Activated CD8-positive, alpha-beta memory T cell treated with anti-CD3 and anti-CD28 coated beads, Interleukin-2, amount 50 U/mL, for 1 hour (primary cell): ENCODE data around the gene HEBP1.

Experiments used
- DNase-seq: peaks from one replicate; pipeline ENCODE4 v3.0.0-alpha.2; 2020; ENCODE audit errors: extremely low read depth

HEBP1 gene

DNA sequence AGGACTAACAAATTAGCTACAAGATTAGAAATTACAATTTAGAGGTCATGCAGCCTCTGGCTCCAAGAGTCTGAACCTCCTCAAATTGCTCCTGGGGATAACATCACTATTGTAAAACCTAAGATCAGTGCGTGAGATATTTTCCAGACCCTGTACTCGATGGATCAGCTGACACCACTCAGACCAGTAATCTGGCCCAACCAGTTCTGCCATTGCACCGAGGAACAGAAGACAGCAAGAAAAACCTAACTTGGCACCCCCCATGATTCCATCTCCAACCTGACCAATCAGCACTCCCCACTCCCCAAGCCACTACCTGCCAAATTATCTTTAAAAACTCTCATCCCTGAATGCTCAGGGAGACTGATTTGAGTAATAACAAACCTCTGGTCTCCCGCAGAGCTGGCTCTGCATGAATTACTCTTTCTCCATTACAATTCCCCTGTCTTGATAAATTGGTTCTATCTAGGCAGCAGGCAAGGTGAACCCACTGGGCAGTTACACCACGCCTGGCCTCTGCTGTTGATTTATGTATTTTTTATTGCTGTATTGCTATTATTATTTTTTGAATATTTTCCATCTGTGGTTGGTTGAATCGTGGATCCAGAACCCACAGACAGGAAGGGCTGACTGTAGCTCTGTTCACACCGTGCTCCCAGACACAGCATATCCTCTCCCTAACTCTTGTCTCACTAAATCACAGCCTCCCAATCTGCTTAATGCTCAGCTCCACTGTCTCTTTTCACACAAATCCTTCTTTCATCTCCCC lies 9.2 kb downstream of the HEBP1 start:
- DNase-seq: no peak

DNA sequence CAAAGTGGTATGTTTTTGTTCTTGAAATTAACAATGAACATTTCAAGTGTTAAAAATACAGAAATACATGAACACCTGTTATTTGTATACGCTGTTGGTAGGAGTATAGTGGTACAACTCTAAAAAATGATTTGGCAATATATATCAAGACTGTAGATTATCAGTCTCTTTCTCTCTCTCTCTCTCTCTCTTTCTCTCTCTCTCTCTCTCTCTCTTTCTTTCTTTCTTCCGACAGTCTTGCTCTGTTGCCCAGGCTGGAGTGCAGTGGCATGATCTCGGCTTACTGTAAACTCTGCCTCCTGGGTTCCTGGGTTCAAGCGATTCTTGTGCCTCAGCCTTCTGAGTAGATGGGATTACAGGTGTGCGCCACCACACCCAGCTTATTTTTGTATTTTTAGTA lies 12.6 kb downstream of the HEBP1 start:
- no peak for DNase-seq

DNA sequence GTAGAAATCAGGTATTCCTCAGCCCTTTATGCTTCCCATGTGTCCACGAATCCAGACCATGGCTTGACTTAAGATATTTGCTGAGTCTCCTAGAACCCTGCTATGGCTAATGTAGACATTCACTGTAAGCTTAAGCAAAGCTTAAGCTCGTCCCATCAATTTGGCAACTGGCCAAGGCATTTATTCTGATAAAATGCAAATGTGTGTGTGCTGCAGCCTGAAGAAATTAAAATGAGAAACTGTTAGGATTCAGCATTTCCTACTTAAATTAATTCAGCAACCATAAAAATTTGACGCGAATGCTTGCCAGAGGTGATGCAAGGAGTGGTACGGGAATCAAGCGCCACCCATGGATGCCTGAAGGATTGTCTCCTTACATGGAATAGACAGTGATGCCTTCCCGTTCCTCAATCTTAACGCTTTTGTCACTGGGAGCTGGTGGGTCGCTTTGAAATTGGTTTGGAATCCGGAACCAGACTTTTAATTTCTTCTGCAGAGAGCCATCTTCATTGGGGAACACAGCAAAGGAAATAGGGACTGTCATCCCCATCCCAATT lies 13.2 kb downstream of the HEBP1 start:
- no peak for DNase-seq

DNA sequence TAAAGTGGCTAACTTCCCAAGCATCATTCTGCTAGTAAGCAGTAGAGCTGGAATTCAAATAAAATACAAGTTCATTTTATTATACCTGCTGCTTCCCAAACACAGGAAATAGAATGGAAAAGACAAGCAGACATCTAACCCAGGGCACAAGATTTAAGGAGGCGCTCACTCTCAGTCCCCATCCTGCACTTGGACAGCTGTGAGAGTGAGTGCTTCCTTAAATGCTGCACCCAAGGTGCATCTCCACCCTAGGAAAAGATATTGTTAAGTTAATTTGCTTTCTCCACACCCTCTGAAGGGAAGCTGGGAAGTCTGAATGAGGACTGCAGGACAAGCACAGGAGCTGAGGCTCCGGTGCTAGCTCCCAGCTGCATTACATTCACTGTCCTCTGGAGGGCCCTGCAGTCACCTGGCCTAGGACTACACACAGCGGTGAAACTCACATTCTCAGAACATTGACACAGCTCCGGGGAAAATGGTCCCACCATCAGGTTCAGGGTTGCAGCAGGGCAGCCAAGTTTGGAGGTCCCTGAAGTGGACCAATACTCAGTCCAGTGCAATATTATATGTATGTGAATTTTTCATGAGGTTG lies 14.2 kb downstream of the HEBP1 start:
- no peak for DNase-seq

DNA sequence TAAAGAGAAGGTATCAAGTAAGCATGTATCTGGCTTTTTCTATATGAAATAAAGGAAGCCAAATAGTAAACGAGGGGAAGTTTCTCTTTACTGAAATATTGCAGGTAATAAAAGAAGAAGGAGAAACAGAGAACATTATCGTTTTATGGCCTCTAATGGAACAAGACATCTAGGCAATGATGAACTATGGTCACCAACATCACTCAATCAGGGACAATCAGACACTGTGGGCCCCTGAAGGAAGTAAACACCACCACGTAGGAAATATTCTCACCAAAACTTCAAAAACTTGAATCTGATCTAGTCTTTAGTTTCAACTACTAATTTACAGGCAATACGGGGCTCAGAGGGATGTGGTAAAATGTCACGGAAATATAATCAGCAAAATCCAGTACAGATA lies 15.9 kb downstream of the HEBP1 start:
- DNase-seq: no peak

DNA sequence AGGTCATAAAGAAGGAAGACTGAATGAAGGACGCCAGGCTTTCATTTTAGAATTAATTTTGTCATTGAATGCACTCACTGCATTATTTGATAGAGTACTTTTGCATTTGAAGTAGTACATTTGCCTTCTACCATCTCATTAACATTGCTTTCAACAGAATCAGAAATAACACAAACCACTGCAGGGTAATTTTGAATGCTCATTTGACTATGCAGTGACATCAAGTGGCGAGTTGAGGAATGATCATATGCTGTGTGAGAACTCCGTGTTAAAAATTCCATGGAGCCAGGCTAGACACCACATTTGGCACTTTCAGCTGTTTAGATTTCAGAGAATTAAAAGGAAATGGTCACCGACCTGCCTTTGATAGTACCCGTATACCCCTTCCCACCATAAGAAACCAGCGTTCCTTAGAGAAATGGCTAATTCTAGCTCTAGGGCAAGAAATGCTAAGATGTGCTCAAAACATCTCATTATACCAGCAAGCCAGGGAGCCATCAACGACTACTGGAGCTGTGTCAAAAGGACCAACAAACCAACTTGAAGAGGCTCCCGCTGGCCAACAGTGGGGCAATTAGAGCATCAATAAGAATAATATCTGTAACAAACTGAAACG lies 16.5 kb downstream of the HEBP1 start:
- DNase-seq: no peak

DNA sequence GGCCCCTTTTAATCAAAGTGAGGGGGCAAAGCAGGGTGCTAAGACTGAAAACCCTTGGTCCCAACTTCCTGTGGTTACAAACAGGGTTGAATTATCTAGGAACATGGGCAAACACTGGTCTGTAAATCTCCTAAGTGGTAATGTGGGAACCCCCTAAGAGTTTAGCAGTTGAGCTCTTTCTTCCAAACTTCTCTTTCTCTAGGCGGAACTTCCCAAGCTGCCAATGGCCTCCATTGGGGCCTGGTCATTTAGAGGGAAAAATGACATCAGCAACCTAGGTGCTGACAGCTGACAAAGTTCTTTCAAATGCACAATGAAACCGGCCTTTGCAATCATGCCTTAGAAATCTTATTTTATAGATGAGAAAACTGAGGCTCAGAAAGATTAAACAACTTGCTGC lies 17.7 kb downstream of the HEBP1 start:
- DNase-seq: no peak

DNA sequence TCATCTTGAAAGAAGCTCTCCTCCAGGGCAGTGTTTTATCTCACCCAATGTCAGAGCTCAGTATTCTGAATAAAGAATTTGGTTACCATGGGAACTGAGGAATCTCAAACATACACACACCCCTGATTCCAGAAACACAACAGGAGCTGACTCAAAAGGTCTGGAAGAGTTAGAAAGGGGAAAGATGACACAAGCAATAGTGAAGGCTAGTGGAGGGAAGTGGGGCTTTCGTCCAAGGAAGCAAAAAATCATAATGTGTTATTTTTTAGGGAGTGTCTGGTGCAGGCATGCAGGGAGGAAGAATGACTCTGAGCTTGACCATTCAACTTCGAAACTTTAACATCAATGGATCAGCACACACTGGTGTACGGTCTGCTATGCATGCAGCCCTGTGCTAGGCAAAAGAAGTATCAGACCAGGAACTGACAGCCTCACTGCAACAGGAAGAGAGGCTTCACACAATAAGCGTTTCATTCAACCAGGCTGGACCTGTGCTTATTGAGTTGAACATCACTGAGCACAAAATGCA lies 20.3 kb downstream of the HEBP1 start:
- DNase-seq: no peak

DNA sequence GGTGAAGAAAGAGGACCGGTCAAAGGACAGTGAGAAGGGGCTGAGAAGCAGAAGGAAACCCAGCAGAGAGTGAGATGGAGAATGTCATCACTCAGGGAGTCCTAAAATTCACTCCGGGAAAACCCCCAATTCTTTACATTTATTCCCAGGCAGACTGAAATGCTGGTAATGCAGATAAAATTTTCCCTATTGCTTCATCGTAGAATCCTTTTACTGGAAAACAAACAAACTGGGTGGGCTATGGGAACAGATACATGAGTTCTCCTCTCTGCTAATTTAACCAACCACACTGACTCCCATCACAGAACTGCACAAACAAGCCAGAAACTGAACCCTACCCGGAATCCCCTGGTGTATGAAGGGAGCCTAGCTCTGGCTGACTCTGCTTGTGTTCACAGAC lies 20.9 kb downstream of the HEBP1 start:
- no peak for DNase-seq

DNA sequence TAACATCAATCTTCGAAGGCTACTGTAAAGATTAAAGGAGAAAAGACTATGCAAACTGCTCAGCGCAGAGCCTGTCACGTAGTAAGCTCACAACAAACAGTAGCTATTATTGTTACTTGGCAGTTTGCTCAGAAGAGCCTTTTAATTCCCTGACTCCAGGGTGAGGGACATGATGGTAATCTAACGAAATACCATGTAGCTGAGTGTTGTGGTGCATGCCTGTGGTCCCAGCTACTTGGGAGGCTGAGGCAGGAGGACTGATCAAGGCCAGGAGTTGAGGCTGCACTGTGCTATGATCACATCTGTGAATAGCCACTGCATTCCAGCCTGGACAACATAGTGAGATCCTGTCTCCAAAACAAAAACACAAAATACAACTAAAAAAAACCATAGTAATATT lies 22.8 kb downstream of the HEBP1 start:
- DNase-seq: no peak

DNA sequence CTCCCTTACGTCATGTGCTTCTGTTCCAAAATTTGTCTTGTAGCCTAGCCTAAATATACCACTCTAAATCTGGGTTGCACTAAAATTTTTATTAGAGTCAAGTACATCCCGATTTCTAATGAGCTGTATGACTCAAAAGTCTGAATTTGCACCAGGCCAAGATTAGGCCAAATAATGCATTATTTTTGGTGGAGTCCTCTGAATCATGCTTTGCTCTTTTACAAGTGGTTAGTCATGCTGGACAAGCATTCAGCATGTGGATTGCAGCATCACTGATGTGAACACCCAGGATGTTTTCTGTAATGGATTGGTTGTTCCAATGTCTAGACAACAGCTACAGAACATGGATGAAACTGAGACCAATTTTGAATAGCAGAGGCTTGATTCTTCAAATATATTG lies 23.7 kb downstream of the HEBP1 start:
- no peak for DNase-seq

DNA sequence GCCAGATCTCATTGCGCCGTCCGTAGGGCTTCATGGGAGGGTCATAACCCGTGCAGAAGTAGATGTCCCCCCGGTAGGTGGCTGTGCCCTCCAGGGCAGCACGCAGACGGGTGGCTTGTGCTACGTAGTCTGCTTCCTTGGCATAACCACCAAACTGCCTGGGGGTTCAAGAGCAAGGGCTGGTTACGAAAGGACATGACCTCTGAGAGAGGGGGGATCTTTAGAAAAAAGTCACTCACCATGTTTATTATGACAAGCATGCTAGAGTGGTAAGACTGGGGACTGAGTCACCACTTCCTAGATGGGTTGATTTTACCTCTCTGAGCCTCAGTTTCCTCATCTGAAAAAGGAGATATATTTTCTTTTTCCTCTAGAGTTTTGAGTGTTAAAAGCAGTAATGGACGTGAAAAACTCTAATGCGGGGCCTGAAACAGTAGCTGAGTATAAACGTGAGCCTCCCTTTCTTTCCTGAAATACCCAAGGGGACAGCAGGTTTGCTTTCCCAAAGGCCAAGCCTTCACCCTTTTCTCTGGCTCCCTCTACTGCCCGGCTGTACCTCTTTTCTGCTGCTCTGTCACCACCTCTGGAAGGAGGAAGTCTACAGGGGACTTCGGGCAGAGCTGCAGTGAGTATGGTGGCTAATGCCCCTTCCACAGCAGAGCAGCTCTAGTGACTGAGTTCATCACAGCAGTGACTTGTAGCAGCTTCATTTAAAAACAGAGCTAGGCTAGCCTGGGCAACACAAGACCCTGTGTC lies 24.6 kb downstream of the HEBP1 start:
- no peak for DNase-seq

DNA sequence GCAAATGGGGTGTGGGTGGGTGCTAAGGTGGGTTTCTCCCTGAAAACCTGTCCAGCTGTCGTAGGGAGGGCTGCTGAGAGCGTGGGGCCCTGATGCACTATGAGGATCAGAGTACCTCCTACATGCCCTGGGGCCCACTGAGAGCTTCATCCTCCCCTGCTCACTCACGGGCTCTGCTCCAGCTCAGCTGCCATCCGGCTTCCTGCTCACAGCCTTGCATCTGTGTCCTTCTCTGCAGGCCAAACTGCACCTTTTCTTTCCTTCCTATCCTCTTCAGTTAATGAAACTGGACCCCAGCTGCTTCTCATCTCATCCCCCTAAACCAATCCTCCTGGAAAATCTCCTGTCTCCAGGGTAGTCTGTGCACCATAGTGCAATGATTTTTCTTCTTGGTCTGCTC lies 25.9 kb downstream of the HEBP1 start:
- no peak for DNase-seq

DNA sequence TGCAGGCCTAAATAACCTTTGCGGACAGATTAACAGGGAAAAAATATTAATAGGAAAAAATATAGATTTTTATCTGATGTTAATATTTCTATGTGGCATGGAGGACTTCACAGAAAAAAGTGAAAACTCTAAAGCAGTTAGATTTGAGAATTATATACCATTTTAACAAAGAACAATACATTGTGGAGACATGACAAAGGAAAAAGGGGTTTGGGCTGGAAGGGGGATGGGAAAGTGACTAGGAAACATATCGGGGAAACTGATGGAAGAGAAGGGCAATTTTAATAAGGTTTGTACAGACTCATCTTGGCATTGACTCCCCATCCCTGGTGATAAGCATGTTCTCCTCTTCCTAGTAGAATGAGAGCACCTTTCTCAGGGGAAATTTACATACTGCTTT lies 27.0 kb downstream of the HEBP1 start:
- no peak for DNase-seq

DNA sequence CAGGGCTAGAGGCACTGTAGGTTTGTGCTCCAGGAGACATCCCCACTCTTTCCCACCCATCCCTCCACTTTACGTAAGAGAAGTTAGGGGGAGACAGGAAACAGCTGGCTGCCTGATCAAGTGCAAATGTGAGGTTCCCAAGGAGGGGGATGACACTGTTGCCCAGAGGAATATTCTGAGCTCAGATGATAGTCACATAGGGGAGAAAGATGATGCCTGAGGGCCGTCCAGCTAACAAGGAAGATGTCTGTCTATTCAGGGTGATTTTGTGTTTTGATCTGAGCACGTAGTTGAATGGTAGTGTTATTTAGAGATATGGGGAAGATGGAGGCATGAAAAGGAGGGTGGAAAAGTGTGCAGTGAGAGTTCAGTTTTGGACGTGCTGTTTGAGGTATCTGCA lies 34.2 kb downstream of the HEBP1 start:
- DNase-seq: no peak

DNA sequence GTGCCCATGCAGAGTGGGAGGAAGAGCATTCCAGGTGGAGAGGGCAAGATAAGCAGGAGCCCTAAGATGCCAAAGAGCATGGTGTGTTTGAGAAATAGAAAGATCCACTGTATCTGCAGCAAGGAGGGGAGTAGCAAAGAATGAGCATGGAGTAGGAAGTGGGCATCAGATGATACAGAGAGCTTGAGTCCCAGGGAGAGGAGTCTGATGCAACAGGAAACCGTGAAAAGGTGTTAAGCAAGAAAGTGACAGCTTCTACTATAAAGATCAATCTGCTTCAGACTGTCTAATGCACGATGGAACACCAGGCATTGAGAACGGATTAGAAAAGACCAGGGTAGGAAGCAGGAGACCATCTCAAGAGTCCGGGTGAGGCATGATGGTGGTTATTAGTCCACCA lies 35.8 kb downstream of the HEBP1 start:
- no peak for DNase-seq

DNA sequence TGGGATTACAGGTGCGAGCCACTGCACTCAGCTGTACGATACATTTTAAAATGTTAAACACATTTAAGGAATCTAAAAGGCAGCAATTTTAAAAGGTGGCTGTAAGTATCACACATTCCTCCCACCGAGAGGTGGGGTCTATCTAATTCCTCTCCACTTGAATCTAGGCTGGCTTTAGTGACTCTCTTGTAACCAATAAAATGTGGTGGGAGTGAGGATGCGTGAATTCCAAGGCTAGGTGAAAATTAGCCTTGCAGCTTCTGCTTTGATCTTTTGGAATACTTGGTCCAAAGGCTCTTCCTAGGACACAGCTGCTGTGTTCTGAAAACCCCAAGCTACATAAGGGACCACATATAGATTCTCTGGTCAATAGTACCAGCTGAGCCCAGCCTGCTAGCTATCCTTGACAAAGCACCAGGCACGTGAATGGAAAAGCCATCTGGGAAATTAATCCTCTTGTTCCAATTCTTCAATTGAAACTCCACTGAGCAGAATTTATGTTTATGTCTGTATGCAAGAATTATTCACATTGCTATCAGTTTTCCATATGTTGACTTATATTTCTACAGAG lies 39.3 kb downstream of the HEBP1 start:
- DNase-seq: no peak

DNA sequence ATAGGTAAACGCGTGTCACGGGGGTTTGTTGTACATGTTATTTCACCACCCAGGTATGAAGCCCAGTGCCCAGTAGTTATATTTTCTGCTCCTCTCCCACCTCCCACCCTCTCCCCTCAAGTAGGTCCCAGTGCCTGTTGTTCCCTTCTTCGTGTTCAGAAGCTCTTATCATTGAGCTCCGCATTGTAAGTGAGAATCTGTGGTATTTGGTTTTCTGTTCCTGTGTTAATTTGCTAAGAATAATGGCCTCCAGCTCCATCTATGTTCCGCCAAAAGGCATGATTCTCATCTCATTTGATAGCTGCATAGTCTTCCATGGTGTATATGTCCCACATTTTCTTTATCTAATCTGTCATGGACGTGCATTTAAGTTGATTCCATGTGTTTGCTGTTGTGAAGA lies 41.2 kb downstream of the HEBP1 start:
- no peak for DNase-seq

DNA sequence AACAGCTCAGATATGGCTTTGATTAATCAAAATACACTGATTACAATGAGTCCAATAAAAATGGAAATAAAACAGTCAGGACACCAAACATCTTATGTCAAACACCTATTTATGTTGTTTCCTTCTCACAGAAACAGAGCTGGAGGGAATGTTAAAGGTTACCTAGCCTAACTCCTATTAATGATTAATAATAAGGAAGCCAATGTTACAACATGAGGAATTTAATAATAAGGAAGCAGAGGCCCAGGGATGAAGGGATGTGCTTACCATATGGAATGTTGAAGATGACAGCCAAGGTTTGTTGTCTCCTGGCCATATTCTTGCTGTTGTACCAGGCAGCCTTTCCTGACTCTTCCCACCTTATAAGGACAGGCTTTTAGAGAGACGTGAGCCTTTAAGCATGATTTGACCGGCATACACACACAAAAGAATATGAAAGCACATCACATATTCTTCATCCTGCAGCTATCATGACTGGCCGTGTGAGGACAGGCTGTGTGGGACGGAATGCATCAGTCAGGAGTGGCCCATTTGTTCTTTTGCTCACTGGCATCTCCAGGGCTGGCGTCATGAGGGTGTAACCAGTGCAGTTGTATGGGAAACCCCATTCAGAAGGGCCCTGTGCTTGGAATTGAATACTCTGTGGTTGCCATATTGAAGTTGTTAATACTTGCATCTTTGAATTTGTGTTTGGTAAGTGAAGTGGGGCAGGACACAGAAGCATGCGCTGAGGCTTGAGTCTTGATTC lies 45.0 kb downstream of the HEBP1 start:
- no peak for DNase-seq

DNA sequence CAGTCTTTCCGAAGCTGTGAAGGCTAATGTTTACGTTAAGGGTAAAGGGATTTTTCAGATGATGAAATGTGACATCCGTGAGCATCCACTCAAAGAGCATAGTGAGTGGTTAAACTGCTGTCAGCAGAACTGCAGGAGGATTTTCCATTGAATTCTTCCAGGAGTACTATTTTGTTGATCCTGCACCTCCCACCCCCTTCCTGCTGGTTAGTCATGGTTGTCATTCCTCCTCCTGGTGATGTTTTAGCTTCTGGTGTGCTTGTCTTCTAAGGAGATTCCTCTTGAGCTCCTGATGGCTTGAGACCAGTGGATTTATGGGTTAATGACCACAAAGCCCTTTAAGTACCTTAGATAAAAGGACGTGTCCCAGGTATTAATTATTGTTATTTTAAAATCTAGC lies 45.7 kb downstream of the HEBP1 start:
- no peak for DNase-seq

DNA sequence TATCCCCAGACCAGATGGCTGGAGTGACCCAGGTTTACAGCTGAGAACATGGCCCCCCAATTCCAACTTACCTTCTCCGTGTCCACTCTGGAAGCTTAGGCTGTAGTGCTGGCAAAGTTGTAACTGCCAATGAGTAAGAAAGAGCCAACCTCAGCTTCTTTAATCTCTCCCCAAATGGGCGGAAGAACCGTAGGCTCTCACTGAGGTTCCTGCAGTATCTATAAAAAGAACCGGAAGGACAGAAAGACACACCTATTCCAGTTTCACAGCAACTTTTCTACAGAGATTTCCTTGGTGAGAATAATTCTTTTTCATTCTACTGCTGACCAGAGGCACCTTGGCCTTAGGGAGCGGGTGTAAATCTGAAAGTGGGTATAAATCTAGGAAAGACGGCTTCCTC lies 48.0 kb downstream of the HEBP1 start, which contains the start of gene GPRC5D:
GPRC5D (minus strand) TSS at position 135 of the 400 bp plus-strand sequence. CDS start 1,786 bp downstream, outside the sequence.
- DNase-seq: no peak
